ENCODE data around the gene MERTK. TPM values are rescaled to one million over a fixed set of nuclear protein-coding genes. Genes with fewer than 3 reads are reported as not detected.

The MERTK gene
- total RNA-seq, 1 experiment from 2014 or later = 8.7 TPM

GRCh38 chr2:112075490-112076260, 177.3 kb downstream of the MERTK start:
- DNase-seq = no peak
- no peaks in the 10 kb centered on the region; the same call in none of the 2 replicates for H3K36me3 ChIP-seq (replicated peaks; ENCODE audit: control insufficient read depth, insufficient read depth, low read length)
- H3K27me3 ChIP-seq (ENCODE audit: control insufficient read depth, insufficient read depth, low read length) = no peaks in the 10 kb centered on the region
- H3K4me3 ChIP-seq (ENCODE audit: insufficient read depth, low read depth, low read length) = no peak overlapping the region

- Histone ChIP-seq H3K36me3 (replicated peaks; ENCODE audit: control insufficient read depth, insufficient read depth, low read length) (no peaks in the 10 kb centered on the region; the same call in none of the 2 replicates), H3K27me3 (ENCODE audit: control insufficient read depth, insufficient read depth, low read length) (no peaks in the 10 kb centered on the region), H3K4me3 (ENCODE audit: insufficient read depth, low read depth, low read length) (no peak overlapping the region)
- DNase-seq = peak; percentile 63
Measured at GRCh38 chr2:112077814-112078213, 179.4 kb downstream of the MERTK start.

Other genes with a start within 250 kb of the MERTK start
- gene ANAPC1, start 14.4 kb upstream of the MERTK start, total RNA-seq (2014; rRNA removed; shearing (Covaris generic)) = 76.0 and 117 TPM in 2 replicates
- 7.1 and 11.0 TPM in 2 replicates for gene TMEM87B, start 156.7 kb downstream of the MERTK start, total RNA-seq (2014; rRNA removed; shearing (Covaris generic))
- gene FBLN7, start 239.8 kb downstream of the MERTK start, total RNA-seq (2014; rRNA removed; shearing (Covaris generic)) = 0.04 and 0.38 TPM in 2 replicates